Vagina (tissue), 2 donors: ENCODE measurements around the gene TTC7B.

ENCODE experiments used
- CTCF ChIP-seq, 3 experiments: fragments of 450-650 bp in 2 of 3; fragments of 200-600 bp in 1 of 3; sonication (generic) in 1 of 3; IDR thresholded peaks; one replicate each; pipeline ENCODE4 v1.5.1; 2017 to 2019; ENCODE audit warnings: antibody characterized with exemption in 3 of 3, mild to moderate bottlenecking in 2 of 3, moderate library complexity in 2 of 3
- POLR2A ChIP-seq, 2 donors: fragments of 450-650 bp; IDR thresholded peaks; one replicate each; pipeline ENCODE4 v1.6.1; 2017; ENCODE audit warnings: antibody characterized with exemption in 2 of 2, mild to moderate bottlenecking in 2 of 2, moderate library complexity in 2 of 2
- POLR2AphosphoS5 ChIP-seq, 2 donors: sonication (generic); formaldehyde crosslinking; IDR thresholded peaks; one replicate each; pipeline ENCODE4 v1.9.0; 2017; ENCODE audit warnings: antibody characterized with exemption in 2 of 2, mild to moderate bottlenecking in 2 of 2, low read depth in 1 of 2; ENCODE audit not compliant: insufficient read depth in 1 of 2

GRCh38 chr14:90495357-90496276 lies 320.6 kb downstream of the TTC7B start:
- TF ChIP-seq POLR2AphosphoS5 (IDR thresholded peaks at IDR 0.05; ENCODE audit: insufficient read depth in 1 of 2, low read depth in 1 of 2), result no peak
- TF ChIP-seq CTCF (IDR thresholded peaks at IDR 0.05), result no peak
- no peak for TF ChIP-seq POLR2A (IDR thresholded peaks at IDR 0.05)
